Activated naive CD8-positive, alpha-beta T cell treated with anti-CD3 and anti-CD28 coated beads, Interleukin-2, amount 10 ng/mL, durations not matched to agents 7 days and 5 days (primary cell): Measurements from ENCODE around the gene MDP1. TPM values are rescaled to one million over a fixed set of nuclear protein-coding genes. Genes with fewer than 3 reads are reported as not detected.

ENCODE experiments used
- ATAC-seq: fragments of 150-1000 bp; cut with Tn5 transposase; one replicate; pipeline ENCODE4 v1.10.0; 2021; ENCODE audit warnings: low read depth, moderate library complexity
- POLR2A ChIA-PET: fragments of 350-600 bp; sonication (Branson Sonifier 250); formaldehyde crosslinking; loops from one replicate; lab custom pipeline; 2021; ENCODE audit warnings: antibody characterized with exemption; lab: Charles Lee
- DNase-seq: peaks from one replicate; pipeline ENCODE4 v3.0.0; 2021
- H3K27ac Mint-ChIP-seq: one replicate; pipeline ENCODE4 v1.8.0; 2022; ENCODE audit warnings: mild to moderate bottlenecking, mixed read lengths
- H3K27me3 Mint-ChIP-seq: one replicate; pipeline ENCODE4 v1.8.0; 2022; ENCODE audit warnings: mild to moderate bottlenecking, moderate library complexity, mixed read lengths
- H3K36me3 Mint-ChIP-seq: one replicate; pipeline ENCODE4 v1.8.0; 2021; ENCODE audit warnings: mild to moderate bottlenecking, mixed read lengths
- H3K4me1 Mint-ChIP-seq: one replicate; pipeline ENCODE4 v1.8.0; 2021; ENCODE audit warnings: mixed read lengths
- H3K4me3 Mint-ChIP-seq: one replicate; pipeline ENCODE4 v1.8.0; 2022; ENCODE audit warnings: mild to moderate bottlenecking, moderate library complexity, mixed read lengths
- H3K9me3 Mint-ChIP-seq: one replicate; pipeline ENCODE4 v1.8.0; 2021; ENCODE audit warnings: mixed read lengths
- total RNA-seq, 2 experiments: library from RNA; stranded (reverse); gene quantifications; one replicate each; pipeline ENCODE4 v1.2.3, GENCODE V29; 2021

Gene MDP1
- total RNA-seq, 2 experiments from 2014 or later: 11.9 to 15.4 TPM

- H3K9me3 Mint-ChIP-seq: peaks cover 8% of the 10 kb centered on the region
Measured at GRCh38 chr14:24197056-24197450, 18.8 kb downstream of the MDP1 start.

GRCh38 chr14:24196071-24197055, 19.5 kb downstream of the MDP1 start:
- H3K4me1 Mint-ChIP-seq: peaks cover 42% of the 10 kb centered on the region
- H3K9me3 Mint-ChIP-seq: peaks cover 4% of the 10 kb centered on the region
- peak overlapping the region; percentile 97 for H3K4me3 Mint-ChIP-seq
- POLR2A ChIA-PET: interaction anchor here (0.6 to 4.4 kb wide), 29 partner anchors 10 to 103 kb away, joined by 3 to 52 read pairs (median 7); partner anchors contain the start of genes CHMP4A, DCAF11, DHRS1 and EMC9
- no peaks in the 10 kb centered on the region for H3K27me3 Mint-ChIP-seq
- peaks cover 46% of the 10 kb centered on the region for H3K36me3 Mint-ChIP-seq
- peak overlapping the region; percentile 96 for H3K27ac Mint-ChIP-seq
- DNase-seq (no peak), ATAC-seq (peak; percentile 10)

More at GRCh38 chr14:24197056-24197450, 18.8 kb downstream of the MDP1 start:
- H3K36me3 Mint-ChIP-seq: peaks cover 51% of the 10 kb centered on the region
- ATAC-seq (no peak), DNase-seq (no peak)
- no peaks in the 10 kb centered on the region for H3K27me3 Mint-ChIP-seq
- POLR2A ChIA-PET: interaction anchor here (1.0 to 4.4 kb wide), 6 partner anchors 10 to 83 kb away, joined by 3 to 49 read pairs (median 10); partner anchors contain the start of genes DCAF11, IRF9, NRL and REC8
- peak overlapping the region; percentile 76 for H3K27ac Mint-ChIP-seq
- peaks cover 41% of the 10 kb centered on the region for H3K4me1 Mint-ChIP-seq
- peak overlapping the region; percentile 97 for H3K4me3 Mint-ChIP-seq

- Mint-ChIP-seq H3K27me3 (no peaks in the 10 kb centered on the region), H3K4me3 (peak within 1 kb of the TSS; percentile 97), H3K36me3 (peaks cover 40% of the 10 kb centered on the region), H3K4me1 (peaks cover 42% of the 10 kb centered on the region), H3K27ac (peak within 1 kb of the TSS; percentile 96), H3K9me3 (peaks cover 3% of the 10 kb centered on the region)
- POLR2A ChIA-PET: interaction anchor here (0.6 to 4.4 kb wide), 30 partner anchors 9 to 113 kb away, joined by 3 to 52 read pairs (median 7); partner anchors contain the start of genes CHMP4A, DCAF11, DHRS1 and EMC9
- DNase-seq (peak; percentile 93), ATAC-seq (peak; percentile 93)
Measured at GRCh38 chr14:24195186-24196070, 20.4 kb downstream of the MDP1 start, which contains the start of gene TM9SF1. Gene TM9SF1, minus strand, starts transcription at chr14:24195441. Its CDS starts 422 bp downstream, at chr14:24195019.

DNA sequence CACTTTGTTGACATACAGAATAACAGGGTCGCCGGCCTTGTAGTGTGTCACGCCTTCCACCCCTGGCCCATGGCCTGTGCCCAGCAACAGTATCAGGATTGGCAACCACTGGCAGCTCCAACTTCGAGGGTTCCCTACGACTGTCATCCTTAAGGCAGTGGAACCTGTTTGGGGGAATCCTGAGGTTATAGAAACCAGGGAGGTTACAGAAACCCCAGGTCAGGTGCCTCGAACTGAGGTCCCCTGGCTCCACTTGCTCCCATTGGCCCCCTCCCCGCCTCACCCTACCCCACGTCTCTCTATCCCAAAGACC, 21.0 kb downstream of the MDP1 start:
- DNase-seq (no peak), ATAC-seq (no peak)
- peaks cover 38% of the 10 kb centered on the region for H3K36me3 Mint-ChIP-seq
- peaks cover 3% of the 10 kb centered on the region for H3K9me3 Mint-ChIP-seq
- peak overlapping the region; percentile 96 for H3K27ac Mint-ChIP-seq
- peaks cover 45% of the 10 kb centered on the region for H3K4me1 Mint-ChIP-seq
- POLR2A ChIA-PET: interaction anchor here (0.9 to 4.4 kb wide), 18 partner anchors 10 to 114 kb away, joined by 3 to 52 read pairs (median 9); partner anchors contain the start of genes CHMP4A, DCAF11, DHRS1 and EMC9
- no peaks in the 10 kb centered on the region for H3K27me3 Mint-ChIP-seq
- H3K4me3 Mint-ChIP-seq: peak overlapping the region; percentile 97

GRCh38 chr14:24194186-24194872, 21.5 kb downstream of the MDP1 start:
- POLR2A ChIA-PET: interaction anchor here (1.3 to 4.4 kb wide), 11 partner anchors 14 to 80 kb away, joined by 4 to 52 read pairs (median 11); partner anchors contain the start of genes CHMP4A, DCAF11, EMC9 and GMPR2
- Mint-ChIP-seq H3K9me3 (peaks cover 3% of the 10 kb centered on the region), H3K4me3 (peak overlapping the region; percentile 97), H3K4me1 (peaks cover 47% of the 10 kb centered on the region), H3K27ac (peak overlapping the region; percentile 96), H3K27me3 (no peaks in the 10 kb centered on the region), H3K36me3 (peaks cover 33% of the 10 kb centered on the region)
- no peak for ATAC-seq
- no peak for DNase-seq

DNA sequence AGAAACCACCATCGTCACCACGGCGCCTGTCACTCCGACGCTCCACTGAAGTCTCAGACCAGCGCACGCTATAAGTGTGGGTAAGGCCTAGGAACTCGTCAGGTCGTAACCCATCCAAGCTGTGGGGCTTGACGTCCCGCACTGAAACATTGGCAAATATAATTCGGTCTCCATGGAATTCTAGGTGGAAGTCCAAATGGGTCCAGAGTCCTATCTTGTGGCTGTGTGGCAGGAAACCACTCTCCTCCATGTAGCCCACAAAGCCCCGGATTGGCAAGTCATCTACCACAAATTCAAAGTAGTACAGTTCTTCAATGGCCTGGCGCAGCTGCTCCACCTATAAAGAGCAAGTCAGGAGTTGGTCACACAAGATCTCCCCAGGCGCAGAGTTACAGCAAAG, 22.9 kb downstream of the MDP1 start:
- no peak overlapping the region for H3K4me3 Mint-ChIP-seq
- H3K27me3 Mint-ChIP-seq: no peaks in the 10 kb centered on the region
- H3K27ac Mint-ChIP-seq: no peak overlapping the region
- peaks cover 26% of the 10 kb centered on the region for H3K36me3 Mint-ChIP-seq
- peaks cover 44% of the 10 kb centered on the region for H3K4me1 Mint-ChIP-seq
- no peak for ATAC-seq
- POLR2A ChIA-PET: interaction anchor here (4.4 kb wide), 1 partner anchor 31 kb away, joined by 49 read pairs; the partner anchor contains the start of gene IRF9
- DNase-seq: no peak
- H3K9me3 Mint-ChIP-seq: no peaks in the 10 kb centered on the region

DNA sequence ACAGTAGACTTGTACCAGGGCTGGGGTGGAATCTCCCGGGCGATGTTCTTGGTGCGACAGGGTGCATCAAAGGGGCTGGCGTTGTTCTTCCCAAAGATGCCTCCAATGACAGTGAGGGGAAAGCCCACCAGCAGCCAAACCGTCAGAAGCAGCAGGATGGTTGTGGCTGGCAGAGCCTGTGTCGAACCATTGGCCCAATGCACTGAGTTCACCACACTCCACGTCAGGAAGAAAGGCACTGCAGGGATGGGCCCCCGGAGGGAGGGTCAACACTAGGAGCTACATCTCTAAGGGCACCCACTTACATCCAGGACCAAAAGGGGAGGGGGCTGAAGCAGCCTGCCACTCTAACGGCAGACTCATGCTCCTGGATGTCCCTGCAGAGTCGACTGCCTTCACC, 25.4 kb downstream of the MDP1 start:
- ATAC-seq (no peak), DNase-seq (no peak)
- POLR2A ChIA-PET: interaction anchor here (0.7 kb wide), 2 partner anchors 49 to 838 kb away, joined by 5 to 6 read pairs; partner anchors contain the start of genes EMC9 and SLC22A17
- peaks cover 40% of the 10 kb centered on the region for H3K4me1 Mint-ChIP-seq
- H3K9me3 Mint-ChIP-seq: no peaks in the 10 kb centered on the region
- no peak overlapping the region for H3K27ac Mint-ChIP-seq
- H3K27me3 Mint-ChIP-seq: no peaks in the 10 kb centered on the region
- peaks cover 29% of the 10 kb centered on the region for H3K36me3 Mint-ChIP-seq
- no peak overlapping the region for H3K4me3 Mint-ChIP-seq

- Mint-ChIP-seq H3K36me3 (peaks cover 27% of the 10 kb centered on the region), H3K4me3 (peak overlapping the region; percentile 85), H3K9me3 (no peaks in the 10 kb centered on the region), H3K27ac (peak overlapping the region; percentile 36), H3K27me3 (no peaks in the 10 kb centered on the region), H3K4me1 (peaks cover 35% of the 10 kb centered on the region)
- POLR2A ChIA-PET: interaction anchor here (1.0 to 5.2 kb wide), 13 partner anchors 10 to 139 kb away, joined by 3 to 37 read pairs (median 6); partner anchors contain the start of genes CHMP4A, DCAF11, GMPR2 and IRF9
- DNase-seq (no peak), ATAC-seq (no peak)
Measured at GRCh38 chr14:24189460-24189859, 26.4 kb downstream of the MDP1 start.

DNA sequence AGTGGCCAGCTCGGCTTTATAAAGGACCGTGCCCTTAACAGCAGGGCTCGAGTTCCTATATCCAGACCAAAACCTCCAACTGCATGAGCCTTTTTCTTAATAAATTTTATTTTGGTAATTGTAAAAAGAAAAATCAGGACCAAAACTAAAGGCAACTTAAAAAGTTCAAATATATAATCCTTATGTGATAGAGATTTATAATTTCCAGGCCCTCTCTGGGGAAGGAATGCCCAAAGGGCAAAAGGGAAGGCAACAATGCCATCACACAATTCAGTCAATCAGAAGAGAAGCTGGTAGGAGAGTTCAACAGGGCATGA, 26.8 kb downstream of the MDP1 start:
- Mint-ChIP-seq H3K27ac (peak overlapping the region; percentile 69), H3K36me3 (peaks cover 22% of the 10 kb centered on the region), H3K27me3 (no peaks in the 10 kb centered on the region), H3K9me3 (no peaks in the 10 kb centered on the region), H3K4me3 (peak overlapping the region; percentile 85), H3K4me1 (peaks cover 30% of the 10 kb centered on the region)
- POLR2A ChIA-PET: interaction anchor here (0.6 to 5.2 kb wide), 16 partner anchors 10 to 140 kb away, joined by 3 to 37 read pairs (median 6); partner anchors contain the start of genes CHMP4A, DCAF11, GMPR2 and IRF9
- DNase-seq: no peak
- ATAC-seq: no peak

DNA sequence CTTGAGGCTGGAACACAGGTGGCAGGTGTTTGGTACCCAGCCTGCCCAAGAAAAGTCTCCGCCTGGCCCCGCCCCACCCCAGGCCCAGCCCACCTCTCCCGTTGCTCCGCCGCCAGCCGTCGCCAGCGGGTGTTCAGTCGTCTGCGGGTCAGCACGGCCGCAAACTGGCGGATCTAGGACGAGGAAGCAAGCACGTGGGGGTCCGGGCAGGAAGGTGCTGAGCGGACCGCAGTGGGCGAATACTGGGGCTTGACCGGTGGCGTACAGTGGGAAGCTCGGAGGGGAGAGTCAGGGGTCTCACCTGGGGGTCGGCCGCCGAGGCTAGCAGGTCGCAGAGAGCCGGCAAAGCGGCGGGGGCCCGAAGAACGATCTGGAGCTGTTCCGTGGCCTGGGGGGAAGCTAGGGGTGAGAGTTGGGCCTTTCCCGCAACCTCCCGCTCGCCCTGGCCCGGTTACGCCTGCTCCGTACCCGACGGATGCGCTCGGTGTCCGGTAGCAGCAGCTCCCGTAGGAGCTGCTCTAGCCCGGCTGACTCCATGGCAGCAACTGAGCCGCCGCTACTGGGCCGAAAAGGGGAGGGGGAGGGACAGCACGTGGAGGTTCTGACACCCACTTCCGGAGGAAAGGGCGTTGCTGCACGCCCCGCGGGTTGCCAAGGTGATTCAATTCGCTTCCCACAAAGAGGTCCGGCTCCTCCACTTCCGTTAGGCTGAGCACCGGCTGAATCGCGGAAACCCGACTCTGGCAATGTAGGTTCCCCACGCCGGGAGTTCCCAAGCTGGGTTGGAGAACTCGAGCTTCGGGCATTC, 27.4 kb downstream of the MDP1 start, which contains the start of gene IPO4:
TSS of gene IPO4 (minus strand) at position 566 of the 808 bp plus-strand sequence. CDS start at position 537, 29 bp downstream.
- ATAC-seq (peak; percentile 85), DNase-seq (peak; percentile 87)
- no peaks in the 10 kb centered on the region for H3K27me3 Mint-ChIP-seq
- POLR2A ChIA-PET: interaction anchor here (0.5 to 5.2 kb wide), 17 partner anchors 9 to 140 kb away, joined by 3 to 37 read pairs (median 6); partner anchors contain the start of genes CHMP4A, DCAF11, GMPR2 and IRF9
- no peaks in the 10 kb centered on the region for H3K9me3 Mint-ChIP-seq
- peak within 1 kb of the TSS; percentile 69 for H3K27ac Mint-ChIP-seq
- peak within 1 kb of the TSS; percentile 85 for H3K4me3 Mint-ChIP-seq
- H3K4me1 Mint-ChIP-seq: peaks cover 28% of the 10 kb centered on the region
- H3K36me3 Mint-ChIP-seq: peaks cover 20% of the 10 kb centered on the region

- POLR2A ChIA-PET: interaction anchor here (1.1 to 5.2 kb wide), 9 partner anchors 8 to 55 kb away, joined by 3 to 37 read pairs (median 8); partner anchors contain the start of genes IRF9, MDP1, PSME1 and TINF2
- DNase-seq (no peak), ATAC-seq (no peak)
- H3K27ac Mint-ChIP-seq: peak overlapping the region; percentile 69
- peak overlapping the region; percentile 85 for H3K4me3 Mint-ChIP-seq
- no peaks in the 10 kb centered on the region for H3K9me3 Mint-ChIP-seq
- peaks cover 24% of the 10 kb centered on the region for H3K4me1 Mint-ChIP-seq
- H3K36me3 Mint-ChIP-seq: peaks cover 14% of the 10 kb centered on the region
- H3K27me3 Mint-ChIP-seq: no peaks in the 10 kb centered on the region
Measured at GRCh38 chr14:24187539-24187915, 28.3 kb downstream of the MDP1 start.
